Prostate gland (tissue), 2 donors: ENCODE data around the gene SEC63. TPM values are rescaled to one million over a fixed set of nuclear protein-coding genes. Genes with fewer than 3 reads are reported as not detected.

Experiments used
- DNase-seq: peaks from one replicate; pipeline ENCODE4 v3.0.0-alpha.2; 2019; ENCODE audit warnings: low spot score
- H3K27ac ChIP-seq, 2 donors: fragments of 200-600 bp; sonication (generic); 2 replicates each; pipeline ENCODE4 v1.5.1; 2017 to 2019
- H3K27me3 ChIP-seq: fragments of 200-600 bp; sonication (generic); replicated peaks from 2 replicates; pipeline ENCODE4 v1.5.1; 2019; ENCODE audit not compliant: insufficient read depth
- H3K36me3 ChIP-seq, 2 donors: fragments of 200-600 bp; sonication (generic); 1 replicate in 1 of 2; 2 replicates in 1 of 2; pipeline versions ENCODE4 v1.5.1 to v1.8.1; 2017 to 2019
- H3K4me1 ChIP-seq: fragments of 200-600 bp; sonication (generic); replicated peaks from 2 replicates; pipeline ENCODE4 v1.5.1; 2019
- H3K4me3 ChIP-seq, 2 donors: fragments of 200-600 bp; sonication (generic); 2 replicates each; pipeline ENCODE4 v1.5.1; 2017 to 2019
- H3K9me3 ChIP-seq: fragments of 200-600 bp; sonication (generic); 2 replicates; pipeline ENCODE4 v1.5.1; 2017
- POLR2A ChIP-seq: fragments of 450-650 bp; IDR thresholded peaks from one replicate; pipeline ENCODE4 v1.6.1; 2016; ENCODE audit warnings: antibody characterized with exemption, mild to moderate bottlenecking
- POLR2AphosphoS5 ChIP-seq: sonication (generic); formaldehyde crosslinking; IDR thresholded peaks from one replicate; pipeline ENCODE4 v1.6.1; 2017; ENCODE audit warnings: antibody characterized with exemption
- WGBS: methylation state at CpG from one replicate; pipeline ENCODE4 v1.1.5; 2018; 5-methylcytosine and 5-hydroxymethylcytosine counted together
- intact Hi-C: fragments of 100-400 bp; cut with DNase I; formaldehyde crosslinking; loops from one replicate; pipeline ENCODE4 v1.14.2; 2022
- total RNA-seq, 2 donors: library from RNA; depleted of rRNA; stranded (reverse); fragments of >200 nt; gene quantifications; one replicate each; pipeline ENCODE4 v1.1.0, GENCODE V29; 2016
- TF ChIP-seq, protein P1 (sequence below), 4 experiments: fragments of 200-600 bp in 2 of 4; fragments of 450-650 bp in 2 of 4; sonication (generic) in 2 of 4; IDR thresholded peaks; 1 replicate in 3 of 4; 2 replicates in 1 of 4; pipeline ENCODE4 v1.5.1; 2016 to 2019; ENCODE audit warnings: antibody characterized with exemption in 4 of 4, mild to moderate bottlenecking in 2 of 4, moderate library complexity in 2 of 4

SEC63 gene
- 10 to 100 TPM; 28.6 to 35.2 TPM for total RNA-seq

GRCh38 chr6:107957909-107958688 lies at the start of gene SEC63:
SEC63 (minus strand) TSS chr6:107958208; CDS start chr6:107958009, 199 bp downstream.
- intact Hi-C loops, result no loop called here
- Histone ChIP-seq H3K36me3 (no peaks in the 10 kb centered on the region), H3K4me3 (peak within 1 kb of the TSS; percentile 81 to 96), H3K9me3 (no peaks in the 10 kb centered on the region), H3K27me3 (no peaks in the 10 kb centered on the region), H3K4me1 (peaks cover 5% of the 10 kb centered on the region), H3K27ac (peak within 1 kb of the TSS; percentile 87 to 90)
- TF ChIP-seq, protein P1, sequence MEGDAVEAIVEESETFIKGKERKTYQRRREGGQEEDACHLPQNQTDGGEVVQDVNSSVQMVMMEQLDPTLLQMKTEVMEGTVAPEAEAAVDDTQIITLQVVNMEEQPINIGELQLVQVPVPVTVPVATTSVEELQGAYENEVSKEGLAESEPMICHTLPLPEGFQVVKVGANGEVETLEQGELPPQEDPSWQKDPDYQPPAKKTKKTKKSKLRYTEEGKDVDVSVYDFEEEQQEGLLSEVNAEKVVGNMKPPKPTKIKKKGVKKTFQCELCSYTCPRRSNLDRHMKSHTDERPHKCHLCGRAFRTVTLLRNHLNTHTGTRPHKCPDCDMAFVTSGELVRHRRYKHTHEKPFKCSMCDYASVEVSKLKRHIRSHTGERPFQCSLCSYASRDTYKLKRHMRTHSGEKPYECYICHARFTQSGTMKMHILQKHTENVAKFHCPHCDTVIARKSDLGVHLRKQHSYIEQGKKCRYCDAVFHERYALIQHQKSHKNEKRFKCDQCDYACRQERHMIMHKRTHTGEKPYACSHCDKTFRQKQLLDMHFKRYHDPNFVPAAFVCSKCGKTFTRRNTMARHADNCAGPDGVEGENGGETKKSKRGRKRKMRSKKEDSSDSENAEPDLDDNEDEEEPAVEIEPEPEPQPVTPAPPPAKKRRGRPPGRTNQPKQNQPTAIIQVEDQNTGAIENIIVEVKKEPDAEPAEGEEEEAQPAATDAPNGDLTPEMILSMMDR (IDR thresholded peaks at IDR 0.05), result peak in 2 of 4 experiments; percentile 12 to 13
- TF ChIP-seq POLR2AphosphoS5 (peak; percentile 87), POLR2A (peak; percentile 83)
- peak; percentile 97 for DNase-seq
- WGBS, result under 1% methylated on average over 67 of the region's 69 CpGs

- Histone ChIP-seq H3K4me3 (no peak overlapping the region), H3K9me3 (no peaks in the 10 kb centered on the region), H3K27ac (no peak overlapping the region), H3K36me3 (no peaks in the 10 kb centered on the region), H3K4me1 (no peaks in the 10 kb centered on the region), H3K27me3 (no peaks in the 10 kb centered on the region)
- no peak for DNase-seq
- intact Hi-C loops, result no loop called here
- WGBS, result 77% methylated on average over 3 of the region's 3 CpGs
- TF ChIP-seq POLR2A (no peak), POLR2AphosphoS5 (no peak)
- TF ChIP-seq, protein P1 (IDR thresholded peaks at IDR 0.05), result no peak
Measured at GRCh38 chr6:108005961-108006360, 48.0 kb upstream of the SEC63 start.

- intact Hi-C loops, result no loop called here
- Histone ChIP-seq H3K36me3 (no peaks in the 10 kb centered on the region), H3K27ac (no peak overlapping the region), H3K27me3 (no peaks in the 10 kb centered on the region), H3K4me1 (no peaks in the 10 kb centered on the region), H3K9me3 (no peaks in the 10 kb centered on the region), H3K4me3 (no peak overlapping the region)
- WGBS, result 95% methylated on average over 15 of the region's 15 CpGs
- TF ChIP-seq POLR2AphosphoS5 (no peak), POLR2A (no peak)
- TF ChIP-seq, protein P1 (IDR thresholded peaks at IDR 0.05), result no peak
- DNase-seq, result no peak
Measured at GRCh38 chr6:108004861-108005260, 46.9 kb upstream of the SEC63 start.

GRCh38 chr6:108002365-108003221 lies 44.6 kb upstream of the SEC63 start:
- H3K4me3 ChIP-seq, result no peak overlapping the region
- TF ChIP-seq POLR2AphosphoS5, result no peak
- TF ChIP-seq POLR2A, result no peak
- TF ChIP-seq, protein P1 (IDR thresholded peaks at IDR 0.05), result no peak
- intact Hi-C loops, result no loop called here
- H3K9me3 ChIP-seq, result no peaks in the 10 kb centered on the region
- H3K27ac ChIP-seq, result no peak overlapping the region
- H3K4me1 ChIP-seq, result no peaks in the 10 kb centered on the region
- H3K36me3 ChIP-seq, result no peaks in the 10 kb centered on the region
- H3K27me3 ChIP-seq, result no peaks in the 10 kb centered on the region
- WGBS, result 35% methylated on average over 9 of the region's 9 CpGs
- peak; percentile 11 for DNase-seq
